ENCODE measurements around the gene PDCD1.
"Not testable (repeated sequence)": the region's sequence is repeated elsewhere in the genome, so short reads cannot be mapped to it uniquely, and the experiment has no call there.

PDCD1 gene

DNA sequence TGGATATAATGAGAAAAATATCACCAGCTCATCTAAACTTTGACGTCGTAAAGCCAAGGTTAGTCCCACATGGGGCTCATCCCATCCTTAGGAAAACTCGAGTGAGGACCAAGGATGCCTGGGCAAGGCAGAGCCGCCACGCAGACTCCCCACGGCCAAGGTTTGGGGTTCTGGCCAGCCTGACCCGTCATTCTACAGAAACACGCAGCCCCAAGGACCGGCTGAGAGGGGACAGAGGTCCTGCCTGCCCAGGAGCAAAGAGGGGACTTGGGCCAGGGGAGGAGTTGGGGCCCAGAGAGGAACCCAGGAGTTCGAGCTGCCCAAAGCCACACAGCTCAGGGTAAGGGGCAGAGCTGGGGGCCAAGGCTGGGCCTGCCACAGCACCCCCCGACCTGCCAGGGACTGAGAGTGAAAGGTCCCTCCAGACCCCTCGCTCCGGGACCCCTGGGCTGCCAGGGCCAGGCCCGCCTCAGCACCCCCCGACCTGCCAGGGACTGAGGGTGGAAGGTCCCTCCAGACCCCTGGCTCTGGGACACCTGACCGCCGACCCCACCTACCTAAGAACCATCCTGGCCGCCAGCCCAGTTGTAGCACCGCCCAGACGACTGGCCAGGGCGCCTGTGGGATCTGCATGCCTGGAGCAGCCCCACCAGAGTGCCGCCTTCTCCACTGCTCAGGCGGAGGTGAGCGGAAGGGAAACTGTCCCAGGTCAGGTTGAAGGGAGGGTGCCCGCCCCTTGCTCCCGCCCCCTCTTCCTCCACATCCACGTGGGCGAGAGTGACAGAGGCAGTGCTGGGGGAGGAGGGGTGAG is at the start of gene PDCD1:
Gene PDCD1 (minus strand): TSS at position 689 of the 811 bp plus-strand sequence. CDS start 56 bp downstream, at position 633.
- no peaks in the 10 kb centered on the region for H3F3A ChIP-seq (ENCODE audit: low read depth)
- no peaks in the 10 kb centered on the region for H4K20me1 ChIP-seq (ENCODE audit: insufficient read depth, low read length, poor library complexity, severe bottlenecking)
- H3K4me1 ChIP-seq (ENCODE audit: insufficient read depth, low read length, poor library complexity, severe bottlenecking) = peaks cover 34% of the 10 kb centered on the region
- no peaks in the 10 kb centered on the region for H3K27me3 ChIP-seq (ENCODE audit: insufficient read depth, low read length, poor library complexity, severe bottlenecking)
- H3K4me3 ChIP-seq (ENCODE audit: low read length, poor library complexity, severe bottlenecking) = no peak within 1 kb of the TSS
- TF ChIP-seq, protein P1, sequence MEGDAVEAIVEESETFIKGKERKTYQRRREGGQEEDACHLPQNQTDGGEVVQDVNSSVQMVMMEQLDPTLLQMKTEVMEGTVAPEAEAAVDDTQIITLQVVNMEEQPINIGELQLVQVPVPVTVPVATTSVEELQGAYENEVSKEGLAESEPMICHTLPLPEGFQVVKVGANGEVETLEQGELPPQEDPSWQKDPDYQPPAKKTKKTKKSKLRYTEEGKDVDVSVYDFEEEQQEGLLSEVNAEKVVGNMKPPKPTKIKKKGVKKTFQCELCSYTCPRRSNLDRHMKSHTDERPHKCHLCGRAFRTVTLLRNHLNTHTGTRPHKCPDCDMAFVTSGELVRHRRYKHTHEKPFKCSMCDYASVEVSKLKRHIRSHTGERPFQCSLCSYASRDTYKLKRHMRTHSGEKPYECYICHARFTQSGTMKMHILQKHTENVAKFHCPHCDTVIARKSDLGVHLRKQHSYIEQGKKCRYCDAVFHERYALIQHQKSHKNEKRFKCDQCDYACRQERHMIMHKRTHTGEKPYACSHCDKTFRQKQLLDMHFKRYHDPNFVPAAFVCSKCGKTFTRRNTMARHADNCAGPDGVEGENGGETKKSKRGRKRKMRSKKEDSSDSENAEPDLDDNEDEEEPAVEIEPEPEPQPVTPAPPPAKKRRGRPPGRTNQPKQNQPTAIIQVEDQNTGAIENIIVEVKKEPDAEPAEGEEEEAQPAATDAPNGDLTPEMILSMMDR (conservative IDR thresholded peaks at IDR 0.05; ENCODE audit: low read length) = no peak
- no peak for TF ChIP-seq EZH2phosphoT487 (IDR thresholded peaks at IDR 0.05; ENCODE audit: borderline replicate concordance)
- no peak within 1 kb of the TSS for H3K9ac ChIP-seq (ENCODE audit: low read depth, low read length, poor library complexity, severe bottlenecking)
- H3K79me2 ChIP-seq (ENCODE audit: insufficient read depth, low read length) = no peaks in the 10 kb centered on the region
- no peak within 1 kb of the TSS for H2AFZ ChIP-seq (ENCODE audit: low read length)
- no peaks in the 10 kb centered on the region for H3K9me2 ChIP-seq (replicated peaks; ENCODE audit: low read depth, low read length)
- no peaks in the 10 kb centered on the region for H3K9me3 ChIP-seq (ENCODE audit: insufficient read depth, low read depth, low read length)
- H3K36me3 ChIP-seq (ENCODE audit: insufficient read depth, low read length) = no peaks in the 10 kb centered on the region
- no peak within 1 kb of the TSS for H3K4me2 ChIP-seq (ENCODE audit: low read depth, low read length, poor library complexity, severe bottlenecking)

DNA sequence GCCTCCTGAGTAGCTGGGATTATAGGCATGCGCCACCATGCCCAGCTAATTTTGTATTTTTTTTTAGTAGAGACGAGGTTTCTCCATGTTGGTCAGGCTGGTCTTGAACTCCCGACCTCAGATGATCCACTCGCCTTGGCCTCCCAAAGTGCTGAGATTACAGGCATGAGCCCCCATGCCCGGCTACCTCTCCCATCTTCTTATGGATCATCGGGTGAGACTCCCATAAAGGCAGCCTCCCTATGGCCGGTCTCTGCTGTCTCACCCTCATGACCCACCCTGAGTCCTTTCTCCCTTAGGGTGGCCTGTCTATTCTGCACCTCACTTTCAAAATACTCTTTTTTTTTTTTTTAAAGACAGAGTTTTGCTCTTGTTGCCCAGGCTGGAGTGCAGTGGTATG is 49.1 kb upstream of the PDCD1 start:
- not testable (repeated sequence) for H3K4me1 ChIP-seq (ENCODE audit: insufficient read depth, low read length, poor library complexity, severe bottlenecking); H3K27me3 ChIP-seq (ENCODE audit: insufficient read depth, low read length, poor library complexity, severe bottlenecking); H3K9me2 ChIP-seq (replicated peaks; ENCODE audit: low read depth, low read length); H3F3A ChIP-seq (ENCODE audit: low read depth); H4K20me1 ChIP-seq (ENCODE audit: insufficient read depth, low read length, poor library complexity, severe bottlenecking); H3K79me2 ChIP-seq (ENCODE audit: insufficient read depth, low read length); H2AFZ ChIP-seq (ENCODE audit: low read length); H3K4me2 ChIP-seq (ENCODE audit: low read depth, low read length, poor library complexity, severe bottlenecking); H3K9ac ChIP-seq (ENCODE audit: low read depth, low read length, poor library complexity, severe bottlenecking); H3K4me3 ChIP-seq (ENCODE audit: low read length, poor library complexity, severe bottlenecking); H3K9me3 ChIP-seq (ENCODE audit: insufficient read depth, low read depth, low read length); H3K36me3 ChIP-seq (ENCODE audit: insufficient read depth, low read length)

DNA sequence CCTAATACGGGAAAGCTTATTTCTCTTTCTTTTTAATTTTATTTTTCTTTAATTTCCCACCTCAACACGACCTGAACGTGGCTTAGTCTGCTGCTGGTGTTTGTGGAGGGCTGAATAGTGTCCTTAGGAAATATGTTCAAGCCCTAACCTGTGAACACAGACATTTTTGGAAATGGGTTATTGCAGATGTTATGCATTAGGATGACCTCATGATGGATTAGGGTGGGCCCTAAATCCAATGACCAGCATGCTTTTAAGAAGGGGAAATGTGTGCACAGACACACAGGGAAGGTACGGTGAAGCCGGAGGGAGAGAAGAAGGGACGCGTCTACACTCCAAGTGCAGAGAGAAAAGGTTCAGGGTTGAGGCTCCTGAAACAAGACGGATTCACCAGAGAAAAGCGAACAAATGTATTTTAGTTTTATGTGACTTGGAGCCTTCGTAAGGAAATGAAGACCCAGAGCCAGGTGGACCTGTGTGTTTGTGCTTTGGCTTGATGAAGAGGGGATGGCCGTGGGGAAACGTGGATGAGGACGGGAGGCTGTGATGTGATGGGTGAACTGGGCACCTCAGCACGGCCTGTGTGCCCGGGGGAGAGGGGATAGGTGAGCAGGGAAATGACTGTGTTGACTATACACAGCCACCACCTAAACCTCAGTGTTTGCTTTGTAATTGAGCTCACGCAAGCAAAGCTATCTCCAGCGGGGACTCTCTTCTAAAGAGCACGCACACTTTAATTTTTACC is 48.3 kb upstream of the PDCD1 start:
- no peaks in the 10 kb centered on the region for H3K9me3 ChIP-seq (ENCODE audit: insufficient read depth, low read depth, low read length)
- H3K9ac ChIP-seq (ENCODE audit: low read depth, low read length, poor library complexity, severe bottlenecking) = no peak overlapping the region
- H3K36me3 ChIP-seq (ENCODE audit: insufficient read depth, low read length) = no peaks in the 10 kb centered on the region; the same call in 1 of the 2 replicates
- H3K9me2 ChIP-seq (replicated peaks; ENCODE audit: low read depth, low read length) = no peaks in the 10 kb centered on the region
- H3K4me3 ChIP-seq (ENCODE audit: low read length, poor library complexity, severe bottlenecking) = no peak overlapping the region
- H3K4me2 ChIP-seq (ENCODE audit: low read depth, low read length, poor library complexity, severe bottlenecking) = no peak overlapping the region
- no peak for TF ChIP-seq EZH2phosphoT487 (IDR thresholded peaks at IDR 0.05; ENCODE audit: borderline replicate concordance)
- TF ChIP-seq, protein P1 (conservative IDR thresholded peaks at IDR 0.05; ENCODE audit: low read length) = no peak
- H4K20me1 ChIP-seq (ENCODE audit: insufficient read depth, low read length, poor library complexity, severe bottlenecking) = no peaks in the 10 kb centered on the region
- no peaks in the 10 kb centered on the region for H3K4me1 ChIP-seq (ENCODE audit: insufficient read depth, low read length, poor library complexity, severe bottlenecking)
- no peaks in the 10 kb centered on the region for H3K27me3 ChIP-seq (ENCODE audit: insufficient read depth, low read length, poor library complexity, severe bottlenecking)
- H3F3A ChIP-seq (ENCODE audit: low read depth) = no peaks in the 10 kb centered on the region
- no peaks in the 10 kb centered on the region for H3K79me2 ChIP-seq (ENCODE audit: insufficient read depth, low read length)
- H2AFZ ChIP-seq (ENCODE audit: low read length) = no peak overlapping the region

DNA sequence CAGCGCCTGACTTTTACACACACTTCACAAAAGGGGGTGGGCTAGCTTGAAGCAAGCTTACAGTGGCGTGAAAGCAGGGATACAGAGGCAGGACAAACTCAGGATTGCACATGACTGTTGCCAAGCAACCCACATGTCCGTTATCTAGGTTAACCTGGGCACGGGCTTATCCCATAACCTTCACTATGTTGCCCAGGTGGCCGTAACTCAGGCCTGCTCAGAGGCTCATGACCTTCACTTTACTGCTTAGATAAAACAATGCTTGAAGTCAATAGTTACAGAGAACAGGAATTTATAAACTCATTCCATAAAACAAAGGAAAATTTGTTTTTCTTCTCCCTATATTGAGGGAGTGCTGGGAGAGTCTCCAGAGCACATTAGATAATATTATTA is 47.7 kb upstream of the PDCD1 start:
- not testable (repeated sequence) for H3F3A ChIP-seq (ENCODE audit: low read depth); H3K9ac ChIP-seq (ENCODE audit: low read depth, low read length, poor library complexity, severe bottlenecking); H3K27me3 ChIP-seq (ENCODE audit: insufficient read depth, low read length, poor library complexity, severe bottlenecking); H3K9me2 ChIP-seq (replicated peaks; ENCODE audit: low read depth, low read length); H2AFZ ChIP-seq (ENCODE audit: low read length); H3K4me2 ChIP-seq (ENCODE audit: low read depth, low read length, poor library complexity, severe bottlenecking); H3K79me2 ChIP-seq (ENCODE audit: insufficient read depth, low read length); H3K36me3 ChIP-seq (ENCODE audit: insufficient read depth, low read length); H3K9me3 ChIP-seq (ENCODE audit: insufficient read depth, low read depth, low read length); H3K4me3 ChIP-seq (ENCODE audit: low read length, poor library complexity, severe bottlenecking); H3K4me1 ChIP-seq (ENCODE audit: insufficient read depth, low read length, poor library complexity, severe bottlenecking); H4K20me1 ChIP-seq (ENCODE audit: insufficient read depth, low read length, poor library complexity, severe bottlenecking)

Data from Loucy (cell line).